ENCODE results near the gene RILPL1.

Gene RILPL1

GRCh38 chr12:123522164-123522563 is 11.4 kb downstream of the RILPL1 start:
- TF ChIP-seq ZBTB7A (IDR thresholded peaks at IDR 0.05; ENCODE audit: low read depth): no peak
- TF ChIP-seq TAF1 (IDR thresholded peaks at IDR 0.05; ENCODE audit: low read depth): no peak
- TF ChIP-seq TEAD4 (IDR thresholded peaks at IDR 0.05): no peak
- TF ChIP-seq CREB1 (IDR thresholded peaks at IDR 0.05; ENCODE audit: low read depth): no peak
- no peak for TF ChIP-seq EP300 (IDR thresholded peaks at IDR 0.05; ENCODE audit: borderline replicate concordance)
- TF ChIP-seq REST (IDR thresholded peaks at IDR 0.05; ENCODE audit: low read depth): no peak
- TF ChIP-seq MAX (IDR thresholded peaks at IDR 0.05): no peak
- no peak for TF ChIP-seq NFIC (IDR thresholded peaks at IDR 0.05)
- no peak for TF ChIP-seq FOXM1 (IDR thresholded peaks at IDR 0.05; ENCODE audit: borderline replicate concordance, low read depth)
- TF ChIP-seq CEBPB (IDR thresholded peaks at IDR 0.05): no peak
- TF ChIP-seq USF1 (IDR thresholded peaks at IDR 0.05): no peak
- TF ChIP-seq YY1 (IDR thresholded peaks at IDR 0.05; ENCODE audit: low read depth): no peak
- no peak for TF ChIP-seq EGR1 (IDR thresholded peaks at IDR 0.05)
- no peak for TF ChIP-seq TCF12 (IDR thresholded peaks at IDR 0.05; ENCODE audit: low read depth)
- TF ChIP-seq RAD21 (IDR thresholded peaks at IDR 0.05; ENCODE audit: low read depth): no peak

- TF ChIP-seq ZBTB7A (IDR thresholded peaks at IDR 0.05; ENCODE audit: low read depth) (no peak), NFIC (IDR thresholded peaks at IDR 0.05) (no peak), USF1 (IDR thresholded peaks at IDR 0.05) (no peak), MAX (IDR thresholded peaks at IDR 0.05) (no peak), YY1 (IDR thresholded peaks at IDR 0.05; ENCODE audit: low read depth) (no peak), CEBPB (IDR thresholded peaks at IDR 0.05) (no peak), EP300 (IDR thresholded peaks at IDR 0.05; ENCODE audit: borderline replicate concordance) (no peak), FOXM1 (IDR thresholded peaks at IDR 0.05; ENCODE audit: borderline replicate concordance, low read depth) (no peak), CREB1 (IDR thresholded peaks at IDR 0.05; ENCODE audit: low read depth) (no peak), REST (IDR thresholded peaks at IDR 0.05; ENCODE audit: low read depth) (no peak), RAD21 (IDR thresholded peaks at IDR 0.05; ENCODE audit: low read depth) (no peak), EGR1 (IDR thresholded peaks at IDR 0.05) (no peak), TCF12 (IDR thresholded peaks at IDR 0.05; ENCODE audit: low read depth) (no peak)
Measured at GRCh38 chr12:123520567-123521474, 12.7 kb downstream of the RILPL1 start.

DNA sequence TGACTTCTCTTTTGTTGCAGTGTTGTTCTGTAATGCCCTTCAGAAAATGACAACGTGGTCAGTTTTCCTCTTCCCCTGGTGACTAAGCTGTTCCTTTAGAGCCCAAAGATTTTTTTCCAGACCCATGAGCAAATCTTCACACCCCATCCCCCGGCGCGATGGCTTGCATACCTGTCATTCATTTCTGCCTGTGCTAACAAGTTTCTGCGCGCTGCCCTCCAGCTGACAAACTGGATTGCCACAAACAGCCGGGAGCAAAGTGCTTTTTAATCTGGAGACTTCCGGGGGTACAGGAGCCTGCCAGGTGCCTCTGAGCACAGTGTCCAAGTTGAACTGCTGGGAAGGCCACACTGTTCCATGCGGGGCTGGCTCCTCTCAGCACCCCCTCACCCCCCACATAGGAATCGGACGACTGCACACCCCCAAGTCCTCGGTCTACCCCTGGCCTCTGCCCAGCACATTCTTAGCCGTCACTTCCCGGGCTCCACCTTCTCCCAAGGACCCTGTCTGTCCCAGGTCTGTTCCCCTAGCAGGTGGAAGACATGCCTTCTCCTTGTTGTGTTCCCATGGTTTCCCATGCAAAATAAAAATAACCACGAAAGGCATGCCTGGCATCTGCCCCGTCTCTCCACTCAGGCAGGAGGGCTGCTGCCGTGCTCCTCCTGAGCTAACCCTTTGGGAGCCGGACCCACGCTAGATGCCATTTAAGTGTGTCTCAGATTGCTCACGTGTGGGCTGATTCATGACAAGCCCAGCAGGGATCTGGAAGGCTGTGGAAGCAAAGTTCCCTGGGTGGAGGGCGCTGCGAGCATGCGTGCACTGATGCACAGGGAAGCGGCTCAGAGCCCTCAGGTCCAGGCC is 14.1 kb downstream of the RILPL1 start:
- TF ChIP-seq CREB1 (IDR thresholded peaks at IDR 0.05; ENCODE audit: low read depth) (no peak), USF1 (IDR thresholded peaks at IDR 0.05) (peak; percentile 77), MAX (IDR thresholded peaks at IDR 0.05) (peak; percentile 51), TEAD4 (IDR thresholded peaks at IDR 0.05) (peak; percentile 83), EP300 (IDR thresholded peaks at IDR 0.05; ENCODE audit: borderline replicate concordance) (peak; percentile 69; the same call in 1 of the 2 replicates), EGR1 (IDR thresholded peaks at IDR 0.05) (no peak), TCF12 (IDR thresholded peaks at IDR 0.05; ENCODE audit: low read depth) (peak; percentile 62), NFIC (IDR thresholded peaks at IDR 0.05) (peak; percentile 21; the same call in 1 of the 2 replicates)

GRCh38 chr12:123516216-123516780 is 17.2 kb downstream of the RILPL1 start:
- TF ChIP-seq CREB1 (IDR thresholded peaks at IDR 0.05; ENCODE audit: low read depth) (no peak), REST (IDR thresholded peaks at IDR 0.05; ENCODE audit: low read depth) (no peak), TAF1 (IDR thresholded peaks at IDR 0.05; ENCODE audit: low read depth) (no peak), EGR1 (IDR thresholded peaks at IDR 0.05) (no peak), YY1 (IDR thresholded peaks at IDR 0.05; ENCODE audit: low read depth) (no peak), TEAD4 (IDR thresholded peaks at IDR 0.05) (no peak), USF1 (IDR thresholded peaks at IDR 0.05) (no peak), FOXM1 (IDR thresholded peaks at IDR 0.05; ENCODE audit: borderline replicate concordance, low read depth) (no peak), ZBTB7A (IDR thresholded peaks at IDR 0.05; ENCODE audit: low read depth) (no peak), CEBPB (IDR thresholded peaks at IDR 0.05) (no peak), EP300 (IDR thresholded peaks at IDR 0.05; ENCODE audit: borderline replicate concordance) (no peak), RAD21 (IDR thresholded peaks at IDR 0.05; ENCODE audit: low read depth) (no peak), TCF12 (IDR thresholded peaks at IDR 0.05; ENCODE audit: low read depth) (no peak), MAX (IDR thresholded peaks at IDR 0.05) (no peak), NFIC (IDR thresholded peaks at IDR 0.05) (no peak)
